IMR-90 (cell line): ENCODE measurements around the gene STXBP6. TPM values are rescaled to one million over a fixed set of nuclear protein-coding genes. Genes with fewer than 3 reads are reported as not detected.

Source experiments
- ATAC-seq: fragments of 200-7000 bp; cut with Tn5 transposase; 2 replicates; pipeline ENCODE4 v1.9.1; 2020; ENCODE audit warnings: low read depth, mild to moderate bottlenecking, moderate library complexity
- BruUV-seq: library from RNA; stranded (reverse); fragments of 400-500 nt; replicated peaks from 2 replicates; lab custom pipeline; 2021; lab: Mats Ljungman, UMichigan
- CTCF ChIA-PET: fragments of 300-600 bp; formaldehyde crosslinking; extraction: SDS; loops from one replicate; lab custom pipeline; 2021; ENCODE audit warnings: antibody characterized with exemption; lab: Yijun Ruan, JAX
- POLR2A ChIA-PET: fragments of 300-600 bp; sonication (Branson Sonifier 250); formaldehyde crosslinking; loops from one replicate; lab custom pipeline; 2022; ENCODE audit warnings: antibody characterized with exemption; ENCODE audit not compliant: unreplicated experiment; lab: Charles Lee
- DNase-seq: peaks from one replicate; pipeline ENCODE4 v3.0.0; 2013
- H2AFZ ChIP-seq: replicated peaks from 2 replicates; pipeline ENCODE3; 2013; ENCODE audit warnings: low read length, mild to moderate bottlenecking; ENCODE audit not compliant: poor library complexity
- H2AK5ac ChIP-seq: 2 replicates; pipeline ENCODE4 v1.6.1; 2013; ENCODE audit warnings: low read depth, low read length, inconsistent platforms
- H2AK9ac ChIP-seq: replicated peaks from 2 replicates; pipeline ENCODE3; 2013; ENCODE audit warnings: mild to moderate bottlenecking, low read depth, low read length, moderate library complexity; ENCODE audit not compliant: poor library complexity
- H2BK120ac ChIP-seq: 2 replicates; pipeline ENCODE4 v1.6.1; 2013; ENCODE audit warnings: low read depth, low read length, inconsistent platforms
- H2BK15ac ChIP-seq: 3 replicates; pipeline ENCODE4 v1.6.1; 2013; ENCODE audit warnings: low read depth, low read length, inconsistent platforms
- H2BK20ac ChIP-seq: 2 replicates; pipeline ENCODE4 v1.6.1; 2013; ENCODE audit warnings: low read depth, mild to moderate bottlenecking, inconsistent platforms, low read length, moderate library complexity
- H2BK5ac ChIP-seq: 2 replicates; pipeline ENCODE4 v1.6.1; 2013; ENCODE audit warnings: mild to moderate bottlenecking, low read depth, low read length, inconsistent platforms; ENCODE audit not compliant: poor library complexity, severe bottlenecking
- H3K14ac ChIP-seq: replicated peaks from 2 replicates; pipeline ENCODE4 v1.6.1; 2013; ENCODE audit warnings: low read depth, low read length, inconsistent platforms
- H3K18ac ChIP-seq: 2 replicates; pipeline ENCODE4 v1.6.1; 2013; ENCODE audit warnings: low read depth, low read length, control low read depth
- H3K23ac ChIP-seq: 2 replicates; pipeline ENCODE4 v1.6.1; 2013; ENCODE audit warnings: low read depth, low read length, inconsistent platforms
- H3K27ac ChIP-seq: 2 replicates; pipeline ENCODE4 v1.5.1; 2013; ENCODE audit warnings: mild to moderate bottlenecking, control low read depth, low read length; ENCODE audit not compliant: insufficient read depth
- H3K27me3 ChIP-seq: 2 replicates; pipeline ENCODE4 v1.6.1; 2013; ENCODE audit warnings: low read length; ENCODE audit not compliant: control insufficient read depth, insufficient read depth
- H3K36me3 ChIP-seq: 2 replicates; pipeline ENCODE4 v1.6.1; 2013; ENCODE audit warnings: low read length, mixed read lengths; ENCODE audit not compliant: control insufficient read depth, insufficient read depth
- H3K4ac ChIP-seq: 2 replicates; pipeline ENCODE4 v1.6.1; 2013; ENCODE audit warnings: low read depth, low read length, inconsistent platforms
- H3K4me1 ChIP-seq: 2 replicates; pipeline ENCODE4 v1.6.1; 2013; ENCODE audit warnings: low read length, mixed read lengths; ENCODE audit not compliant: control insufficient read depth, insufficient read depth
- H3K4me2 ChIP-seq: 2 replicates; pipeline ENCODE4 v1.6.1; 2013; ENCODE audit warnings: low read depth, mild to moderate bottlenecking, control low read depth, low read length, moderate library complexity
- H3K4me3 ChIP-seq: 2 replicates; pipeline ENCODE4 v1.5.1; 2013; ENCODE audit warnings: low read depth, mild to moderate bottlenecking, control low read depth, low read length, moderate library complexity; ENCODE audit not compliant: insufficient read depth
- H3K56ac ChIP-seq: 2 replicates; pipeline ENCODE4 v1.6.1; 2013; ENCODE audit warnings: low read length, inconsistent platforms; ENCODE audit not compliant: insufficient read depth; ENCODE audit errors: extremely low read depth
- H3K79me1 ChIP-seq, 2 experiments: 2 replicates each; pipeline ENCODE4 v1.6.1; 2013; ENCODE audit warnings: low read length in 2 of 2, inconsistent platforms in 1 of 2, low read depth in 1 of 2
- H3K9ac ChIP-seq: 2 replicates; pipeline ENCODE4 v1.6.1; 2013; ENCODE audit warnings: low read depth, low read length, control low read depth
- H3K9me1 ChIP-seq: 2 replicates; pipeline ENCODE4 v1.6.1; 2013; ENCODE audit warnings: low read length, inconsistent platforms; ENCODE audit not compliant: insufficient read depth
- H3K9me3 ChIP-seq: 2 replicates; pipeline ENCODE4 v1.6.1; 2013; ENCODE audit warnings: low read length; ENCODE audit not compliant: control insufficient read depth, insufficient read depth
- H4K20me1 ChIP-seq: 2 replicates; pipeline ENCODE4 v1.6.1; 2013; ENCODE audit warnings: low read length, inconsistent platforms; ENCODE audit not compliant: insufficient read depth
- H4K5ac ChIP-seq: 2 replicates; pipeline ENCODE4 v1.6.1; 2013; ENCODE audit warnings: mild to moderate bottlenecking, low read depth, low read length, control low read depth
- H4K8ac ChIP-seq, 2 experiments: 2 replicates each; pipeline ENCODE4 v1.6.1; 2013; ENCODE audit warnings: low read depth in 2 of 2, low read length in 2 of 2, control low read depth in 1 of 2, inconsistent platforms in 1 of 2
- H4K91ac ChIP-seq: 2 replicates; pipeline ENCODE4 v1.6.1; 2013; ENCODE audit warnings: low read depth, low read length, inconsistent platforms; ENCODE audit not compliant: insufficient read depth
- BHLHE40 ChIP-seq: fragments of 150-350 bp; IDR thresholded peaks from 2 replicates; pipeline ENCODE4 v1.6.1; 2016; ENCODE audit warnings: mild to moderate bottlenecking, low read depth, low read length
- CEBPB ChIP-seq: IDR thresholded peaks from 2 replicates; pipeline ENCODE4 v1.6.1; 2012; ENCODE audit warnings: low read depth, low read length, improper control_type of control experiment
- MAFK ChIP-seq: IDR thresholded peaks from 2 replicates; pipeline ENCODE4 v1.6.1; 2012; ENCODE audit warnings: low read depth, low read length, improper control_type of control experiment
- RAD21 ChIP-seq: IDR thresholded peaks from 2 replicates; pipeline ENCODE4 v1.6.1; 2012; ENCODE audit warnings: low read length, improper control_type of control experiment
- RCOR1 ChIP-seq: IDR thresholded peaks from 2 replicates; pipeline ENCODE4 v1.6.1; 2012; ENCODE audit warnings: mild to moderate bottlenecking, low read length, improper control_type of control experiment; ENCODE audit not compliant: insufficient replicate concordance
- RFX5 ChIP-seq: IDR thresholded peaks from 2 replicates; pipeline ENCODE4 v1.8.0; 2012; ENCODE audit warnings: low read depth, mild to moderate bottlenecking, low read length, moderate library complexity
- USF2 ChIP-seq: fragments of 150-350 bp; IDR thresholded peaks from 2 replicates; pipeline ENCODE4 v1.6.1; 2017; ENCODE audit warnings: mild to moderate bottlenecking, antibody characterized with exemption, low read length, low read depth
- WGBS, 2 experiments: methylation state at CpG; one replicate each; pipeline versions ENCODE4 v1.1.5 to v1.1.7; 2013; ENCODE audit warnings: missing lambda C conversion rate in 2 of 2; ENCODE audit not compliant: insufficient read length in 1 of 2; ENCODE audit errors: extremely low coverage in 2 of 2; 5-methylcytosine and 5-hydroxymethylcytosine counted together
- dilution Hi-C: fragments of 300-500 bp; cut with HindIII; formaldehyde crosslinking; loops from one replicate; pipeline ENCODE4 v1.14.3; 2018; ENCODE audit warnings: low sequenced_read_pairs; ENCODE audit not compliant: unreplicated experiment
- in situ Hi-C: fragments of 300-500 bp; cut with MboI; formaldehyde crosslinking; loops from 3 replicates; pipeline ENCODE4 v1.14.3; 2019; ENCODE audit warnings: low sequenced_read_pairs, inconsistent platforms, mixed read lengths
- intact Hi-C: fragments of 100-400 bp; cut with micrococcal nuclease; formaldehyde crosslinking; loops from 2 replicates; pipeline ENCODE4 v1.10.0; 2022
- polyA plus RNA-seq, 3 experiments: library from polyadenylated mRNA; depleted of rRNA; stranded (reverse); fragments of >200 nt; gene quantifications; 2 replicates each; pipeline ENCODE4 v1.2.3, GENCODE V29; 2012; ENCODE audit warnings: low replicate concordance in 1 of 3
- total RNA-seq: library from RNA; depleted of rRNA; stranded (reverse); fragments of >200 nt; gene quantifications from 2 replicates; pipeline ENCODE4 v1.2.3, GENCODE V29; 2012
- TF ChIP-seq, protein P1 (sequence below): conservative IDR thresholded peaks from 2 replicates; pipeline ENCODE4 v1.5.1; 2012; ENCODE audit warnings: mild to moderate bottlenecking, low read depth, low read length, improper control_type of control experiment

The STXBP6 gene
- total and polyA plus RNA-seq, 2 of the 4 experiments (the other 2 are of a cell fraction), result 14.2 to 14.3 TPM

GRCh38 chr14:25038044-25038668 lies 11.8 kb downstream of the STXBP6 start:
- no peak overlapping the region for H3K18ac ChIP-seq
- no peak overlapping the region for H2AK9ac ChIP-seq
- no peak overlapping the region for H2AFZ ChIP-seq
- no peak overlapping the region for H3K4me3 ChIP-seq
- H3K27ac ChIP-seq, result no peak overlapping the region
- no peak overlapping the region for H4K8ac ChIP-seq
- H3K14ac ChIP-seq, result no peak overlapping the region
- no peak overlapping the region for H4K91ac ChIP-seq
- H2BK15ac ChIP-seq, result no peak overlapping the region
- H3K9me3 ChIP-seq, result no peaks in the 10 kb centered on the region
- H2BK120ac ChIP-seq, result no peak overlapping the region
- no peak overlapping the region for H2BK20ac ChIP-seq
- H3K4me2 ChIP-seq, result no peak overlapping the region
- DNase-seq (no peak), ATAC-seq (no peak)
- no CpG with 5 or more reads among the region's 4 CpGs for WGBS, 2 experiments
- H4K5ac ChIP-seq, result no peak overlapping the region
- no peaks in the 10 kb centered on the region; a peak in 1 of 4 replicates for H3K79me1 ChIP-seq
- BruUV-seq, result no TSS peak
- ChIA-PET POLR2A (no interaction called here), CTCF (interaction anchor here (0.6 kb wide), 1 partner anchor 126 kb away, joined by 4 read pairs; no protein-coding TSS in a partner anchor)
- H2AK5ac ChIP-seq, result no peak overlapping the region
- H3K27me3 ChIP-seq, result no peaks in the 10 kb centered on the region
- intact Hi-C loops (no loop called here), in situ Hi-C loops (no loop called here), dilution Hi-C loops (no loop called here)
- no peak overlapping the region for H3K4ac ChIP-seq
- H2BK5ac ChIP-seq, result no peak overlapping the region
- H3K4me1 ChIP-seq, result no peaks in the 10 kb centered on the region
- no peak overlapping the region for H3K56ac ChIP-seq
- no peaks in the 10 kb centered on the region for H3K36me3 ChIP-seq
- H3K9me1 ChIP-seq, result no peaks in the 10 kb centered on the region
- no peaks in the 10 kb centered on the region for H4K20me1 ChIP-seq
- no peak overlapping the region for H3K23ac ChIP-seq
- TF ChIP-seq CEBPB, result no peak
- TF ChIP-seq, protein P1, sequence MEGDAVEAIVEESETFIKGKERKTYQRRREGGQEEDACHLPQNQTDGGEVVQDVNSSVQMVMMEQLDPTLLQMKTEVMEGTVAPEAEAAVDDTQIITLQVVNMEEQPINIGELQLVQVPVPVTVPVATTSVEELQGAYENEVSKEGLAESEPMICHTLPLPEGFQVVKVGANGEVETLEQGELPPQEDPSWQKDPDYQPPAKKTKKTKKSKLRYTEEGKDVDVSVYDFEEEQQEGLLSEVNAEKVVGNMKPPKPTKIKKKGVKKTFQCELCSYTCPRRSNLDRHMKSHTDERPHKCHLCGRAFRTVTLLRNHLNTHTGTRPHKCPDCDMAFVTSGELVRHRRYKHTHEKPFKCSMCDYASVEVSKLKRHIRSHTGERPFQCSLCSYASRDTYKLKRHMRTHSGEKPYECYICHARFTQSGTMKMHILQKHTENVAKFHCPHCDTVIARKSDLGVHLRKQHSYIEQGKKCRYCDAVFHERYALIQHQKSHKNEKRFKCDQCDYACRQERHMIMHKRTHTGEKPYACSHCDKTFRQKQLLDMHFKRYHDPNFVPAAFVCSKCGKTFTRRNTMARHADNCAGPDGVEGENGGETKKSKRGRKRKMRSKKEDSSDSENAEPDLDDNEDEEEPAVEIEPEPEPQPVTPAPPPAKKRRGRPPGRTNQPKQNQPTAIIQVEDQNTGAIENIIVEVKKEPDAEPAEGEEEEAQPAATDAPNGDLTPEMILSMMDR, result no peak
- TF ChIP-seq RCOR1, result no peak
- no peak for TF ChIP-seq BHLHE40
- no peak for TF ChIP-seq MAFK
- no peak for TF ChIP-seq RFX5
- TF ChIP-seq USF2, result no peak
- no peak for TF ChIP-seq RAD21
- no peak overlapping the region for H3K9ac ChIP-seq
